ENCODE results near the gene GCKR.
"Not testable (repeated sequence)": the region's sequence is repeated elsewhere in the genome, so short reads cannot be mapped to it uniquely, and the experiment has no call there.

GCKR gene

GRCh38 chr2:27522400-27522945 lies 25.8 kb downstream of the GCKR start:
- TF ChIP-seq JUND (IDR thresholded peaks at IDR 0.05; ENCODE audit: low read depth) = no peak
- no peak for DNase-seq (ENCODE audit: low read depth in 1 of 2, low spot score in 1 of 2)
- in situ Hi-C loops (cut with HindIII; ENCODE audit: low pct_unique_long_range_greater_than_20kb, low sequenced_read_pairs) = no loop called here

- DNase-seq (ENCODE audit: low read depth in 1 of 2, low spot score in 1 of 2) = no peak
- in situ Hi-C loops (cut with HindIII; ENCODE audit: low pct_unique_long_range_greater_than_20kb, low sequenced_read_pairs) = no loop called here
Measured at GRCh38 chr2:27527182-27527581, 30.5 kb downstream of the GCKR start.

GRCh38 chr2:27531983-27532382 lies 35.3 kb downstream of the GCKR start:
- DNase-seq (ENCODE audit: low read depth in 1 of 2, low spot score in 1 of 2) = no peak
- no peak for TF ChIP-seq JUND (IDR thresholded peaks at IDR 0.05; ENCODE audit: low read depth)
- in situ Hi-C loops (cut with HindIII; ENCODE audit: low pct_unique_long_range_greater_than_20kb, low sequenced_read_pairs) = no loop called here

More at GRCh38 chr2:27527182-27527581, 30.5 kb downstream of the GCKR start:
- no peak for TF ChIP-seq JUND (IDR thresholded peaks at IDR 0.05; ENCODE audit: low read depth)

- in situ Hi-C loops (cut with HindIII; ENCODE audit: low pct_unique_long_range_greater_than_20kb, low sequenced_read_pairs) = no loop called here
- no peak for TF ChIP-seq JUND (IDR thresholded peaks at IDR 0.05; ENCODE audit: low read depth)
- no peak for DNase-seq (ENCODE audit: low read depth in 1 of 2, low spot score in 1 of 2)
Measured at GRCh38 chr2:27537287-27537686, 40.6 kb downstream of the GCKR start.

- in situ Hi-C loops (cut with HindIII; ENCODE audit: low pct_unique_long_range_greater_than_20kb, low sequenced_read_pairs); DNase-seq (ENCODE audit: low read depth in 1 of 2, low spot score in 1 of 2): not testable (repeated sequence)
Measured at GRCh38 chr2:27538839-27539450, 42.3 kb downstream of the GCKR start.

- DNase-seq (ENCODE audit: low read depth in 1 of 2, low spot score in 1 of 2); in situ Hi-C loops (cut with HindIII; ENCODE audit: low pct_unique_long_range_greater_than_20kb, low sequenced_read_pairs): not testable (repeated sequence)
Measured at GRCh38 chr2:27539649-27540048, 43.0 kb downstream of the GCKR start.

- in situ Hi-C loops (cut with HindIII; ENCODE audit: low pct_unique_long_range_greater_than_20kb, low sequenced_read_pairs) = no loop called here
- no peak for TF ChIP-seq JUND (IDR thresholded peaks at IDR 0.05; ENCODE audit: low read depth)
- no peak for DNase-seq (ENCODE audit: low read depth in 1 of 2, low spot score in 1 of 2)
Measured at GRCh38 chr2:27544143-27544821, 47.6 kb downstream of the GCKR start.

- in situ Hi-C loops (cut with HindIII; ENCODE audit: low pct_unique_long_range_greater_than_20kb, low sequenced_read_pairs) = no loop called here
- DNase-seq (ENCODE audit: low read depth in 1 of 2, low spot score in 1 of 2) = no peak
- TF ChIP-seq JUND (IDR thresholded peaks at IDR 0.05; ENCODE audit: low read depth) = no peak
Measured at GRCh38 chr2:27545348-27546141, 48.9 kb downstream of the GCKR start.

GRCh38 chr2:27549303-27549702 lies 52.7 kb downstream of the GCKR start:
- no peak for TF ChIP-seq JUND (IDR thresholded peaks at IDR 0.05; ENCODE audit: low read depth)
- in situ Hi-C loops (cut with HindIII; ENCODE audit: low pct_unique_long_range_greater_than_20kb, low sequenced_read_pairs) = no loop called here
- DNase-seq (ENCODE audit: low read depth in 1 of 2, low spot score in 1 of 2) = no peak

- no peak for TF ChIP-seq JUND (IDR thresholded peaks at IDR 0.05; ENCODE audit: low read depth)
- in situ Hi-C loops (cut with HindIII; ENCODE audit: low pct_unique_long_range_greater_than_20kb, low sequenced_read_pairs) = no loop called here
- no peak for DNase-seq (ENCODE audit: low read depth in 1 of 2, low spot score in 1 of 2)
Measured at GRCh38 chr2:27551514-27551913, 54.9 kb downstream of the GCKR start.

- no peak for DNase-seq (ENCODE audit: low read depth in 1 of 2, low spot score in 1 of 2)
- in situ Hi-C loops (cut with HindIII; ENCODE audit: low pct_unique_long_range_greater_than_20kb, low sequenced_read_pairs) = no loop called here
Measured at GRCh38 chr2:27552941-27553340, 56.3 kb downstream of the GCKR start.

GRCh38 chr2:27554451-27554850 lies 57.8 kb downstream of the GCKR start:
- in situ Hi-C loops (cut with HindIII; ENCODE audit: low pct_unique_long_range_greater_than_20kb, low sequenced_read_pairs); DNase-seq (ENCODE audit: low read depth in 1 of 2, low spot score in 1 of 2): not testable (repeated sequence)

More at GRCh38 chr2:27552941-27553340, 56.3 kb downstream of the GCKR start:
- no peak for TF ChIP-seq JUND (IDR thresholded peaks at IDR 0.05; ENCODE audit: low read depth)

- no peak for DNase-seq (ENCODE audit: low read depth in 1 of 2, low spot score in 1 of 2)
- TF ChIP-seq JUND (IDR thresholded peaks at IDR 0.05; ENCODE audit: low read depth) = no peak
- in situ Hi-C loops (cut with HindIII; ENCODE audit: low pct_unique_long_range_greater_than_20kb, low sequenced_read_pairs) = no loop called here
Measured at GRCh38 chr2:27559228-27559627, 62.6 kb downstream of the GCKR start.

Measured in T47D (cell line).